GM03348 (cell line): ENCODE data around the gene NCOA7.
A peak's percentile ranks its signal among the peaks of the same experiment; 100 is the strongest.
"Not testable (repeated sequence)": the region's sequence is repeated elsewhere in the genome, so short reads cannot be mapped to it uniquely, and the experiment has no call there.

Experiments
- DNase-seq: peaks from one replicate; pipeline ENCODE4 v3.0.0; 2012; ENCODE audit warnings: low spot score

The NCOA7 gene

GRCh38 chr6:125918681-125919566 is 128.2 kb downstream of the NCOA7 start:
- peak; percentile 48 for DNase-seq

GRCh38 chr6:125919618-125920017 is 128.9 kb downstream of the NCOA7 start:
- DNase-seq = no peak

- no peak for DNase-seq
These were observed 131.6 kb downstream of the NCOA7 start for GRCh38 chr6:125922322-125922860.

- DNase-seq = no peak
These were observed 132.7 kb downstream of the NCOA7 start for GRCh38 chr6:125923366-125923877.

GRCh38 chr6:125924169-125924568 is 133.4 kb downstream of the NCOA7 start:
- DNase-seq = no peak

GRCh38 chr6:125924697-125925358 is 134.1 kb downstream of the NCOA7 start:
- DNase-seq = no peak

- DNase-seq = no peak
These were observed 136.0 kb downstream of the NCOA7 start for GRCh38 chr6:125926711-125927110.

GRCh38 chr6:125927761-125928160 is 137.0 kb downstream of the NCOA7 start:
- DNase-seq = no peak

- DNase-seq = no peak
These were observed 140.1 kb downstream of the NCOA7 start for GRCh38 chr6:125930765-125931418.

- DNase-seq = no peak
These were observed 141.1 kb downstream of the NCOA7 start for GRCh38 chr6:125931733-125932450.

GRCh38 chr6:125932451-125932795 is 141.7 kb downstream of the NCOA7 start:
- DNase-seq = no peak

- DNase-seq = not testable (repeated sequence)
These were observed 144.8 kb downstream of the NCOA7 start for GRCh38 chr6:125935520-125935919.

- no peak for DNase-seq
These were observed 148.3 kb downstream of the NCOA7 start for GRCh38 chr6:125939026-125939425.

GRCh38 chr6:125939791-125940190 is 149.0 kb downstream of the NCOA7 start:
- DNase-seq = no peak

- peak; percentile 48 for DNase-seq
These were observed 149.7 kb downstream of the NCOA7 start for GRCh38 chr6:125940247-125941041.

GRCh38 chr6:125942672-125943527 is 152.1 kb downstream of the NCOA7 start:
- DNase-seq = no peak

- no peak for DNase-seq
These were observed 153.0 kb downstream of the NCOA7 start for GRCh38 chr6:125943528-125944433.

GRCh38 chr6:125944434-125944816 is 153.7 kb downstream of the NCOA7 start:
- DNase-seq = peak; percentile 27

- DNase-seq = no peak
These were observed 154.1 kb downstream of the NCOA7 start for GRCh38 chr6:125944896-125945295.
